Hair follicle dermal papilla cell (primary cell): Measurements from ENCODE around the gene ELK1. TPM values are rescaled to one million over a fixed set of nuclear protein-coding genes. Genes with fewer than 3 reads are reported as not detected.

Experiments
- small RNA-seq: library from RNA; depleted of rRNA; stranded (forward); fragments of <200 nt; gene quantifications from one replicate; pipeline ENCODE3, GENCODE V24; 2012
- total RNA-seq: library from RNA; depleted of rRNA; stranded (reverse); fragments of >200 nt; gene quantifications from 2 replicates; pipeline ENCODE4 v1.2.3, GENCODE V29; 2012

The ELK1 gene
- total RNA-seq, result 33.8 and 35.0 TPM in 2 replicates

DNA sequence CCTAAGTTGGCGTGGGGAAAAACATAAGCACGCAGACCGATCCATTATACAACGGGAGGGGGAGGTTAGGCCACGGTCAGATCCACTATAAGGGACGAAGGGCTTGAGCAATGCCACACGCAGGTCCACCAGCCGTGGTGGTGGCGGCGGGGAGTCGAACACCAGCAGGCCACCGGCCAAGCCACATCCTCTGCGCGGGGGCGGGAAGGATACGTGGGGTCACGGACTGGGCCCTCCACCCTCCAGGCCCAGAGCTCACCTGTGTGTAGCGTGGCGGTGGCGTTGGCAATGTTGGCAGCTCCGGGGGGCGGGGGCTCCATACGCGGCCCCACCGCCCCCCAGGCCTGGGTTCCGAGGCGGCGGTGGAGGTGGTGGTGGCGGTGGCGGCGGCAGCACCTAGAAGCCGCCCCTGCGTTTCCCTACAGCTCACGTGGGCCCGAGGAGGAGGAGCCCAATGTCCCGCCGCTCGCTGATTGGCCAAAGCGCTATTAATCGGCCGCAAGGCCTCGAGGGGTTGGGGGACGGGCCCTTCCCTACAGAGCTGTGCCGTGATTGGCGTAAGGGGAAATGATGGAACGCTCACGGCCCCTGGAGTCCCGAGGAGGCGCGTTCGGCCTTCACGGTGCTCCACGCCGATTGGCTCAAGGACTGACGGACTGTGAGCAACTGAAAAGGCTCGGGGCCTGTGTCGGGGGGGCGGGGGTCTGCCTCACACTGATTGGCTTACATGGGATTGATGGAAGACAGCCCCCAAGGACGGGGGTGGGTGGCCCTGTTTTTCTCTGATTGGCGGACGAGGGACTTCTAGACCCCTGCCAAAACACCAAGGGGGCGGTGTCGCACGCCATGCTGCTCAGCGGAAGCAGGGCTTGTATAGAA is at the start of gene ELK1:
ELK1 (minus strand) TSS at position 400 of the 879 bp plus-strand sequence. CDS start 9,122 bp downstream, outside the sequence.

DNA sequence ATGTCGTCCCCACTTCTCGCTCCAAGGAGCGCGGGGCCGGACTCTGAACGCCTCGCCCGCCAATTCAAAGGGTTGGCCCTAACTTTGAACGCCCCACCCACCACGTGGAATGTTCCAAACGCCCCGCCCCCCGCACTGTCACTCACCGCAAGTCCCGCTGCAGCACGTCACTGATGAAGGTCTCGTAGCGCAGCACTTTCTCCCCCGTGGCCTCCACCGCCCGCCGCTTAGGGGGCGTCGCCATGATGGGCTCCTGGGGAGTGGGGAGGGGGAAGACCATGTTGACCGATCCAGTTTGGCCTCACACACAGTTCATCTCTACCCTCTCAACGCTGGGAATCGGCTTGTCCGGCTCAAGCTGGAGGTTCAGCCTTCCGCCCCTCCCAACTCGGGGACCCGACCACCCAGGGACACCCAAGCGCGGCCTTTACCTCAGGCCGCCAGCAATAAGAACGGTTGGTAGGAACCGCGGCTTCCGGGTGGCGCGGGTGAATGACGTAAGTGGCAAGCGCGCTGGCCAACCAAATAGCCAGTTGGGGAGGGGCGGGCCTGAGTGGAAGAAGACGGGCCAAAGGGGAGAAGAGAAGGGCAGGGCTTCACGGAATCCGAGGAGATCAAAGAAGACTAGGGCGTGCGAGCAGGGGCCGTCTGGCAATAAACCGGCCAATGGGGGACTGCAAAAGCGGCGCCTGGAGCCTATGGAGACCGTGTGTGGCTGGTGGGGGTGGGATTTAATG is 8.5 kb upstream of the ELK1 start, which contains the start of gene UXT:
UXT (minus strand) TSS at position 497 of the 737 bp plus-strand sequence; CDS start at position 244, 253 bp downstream.

DNA sequence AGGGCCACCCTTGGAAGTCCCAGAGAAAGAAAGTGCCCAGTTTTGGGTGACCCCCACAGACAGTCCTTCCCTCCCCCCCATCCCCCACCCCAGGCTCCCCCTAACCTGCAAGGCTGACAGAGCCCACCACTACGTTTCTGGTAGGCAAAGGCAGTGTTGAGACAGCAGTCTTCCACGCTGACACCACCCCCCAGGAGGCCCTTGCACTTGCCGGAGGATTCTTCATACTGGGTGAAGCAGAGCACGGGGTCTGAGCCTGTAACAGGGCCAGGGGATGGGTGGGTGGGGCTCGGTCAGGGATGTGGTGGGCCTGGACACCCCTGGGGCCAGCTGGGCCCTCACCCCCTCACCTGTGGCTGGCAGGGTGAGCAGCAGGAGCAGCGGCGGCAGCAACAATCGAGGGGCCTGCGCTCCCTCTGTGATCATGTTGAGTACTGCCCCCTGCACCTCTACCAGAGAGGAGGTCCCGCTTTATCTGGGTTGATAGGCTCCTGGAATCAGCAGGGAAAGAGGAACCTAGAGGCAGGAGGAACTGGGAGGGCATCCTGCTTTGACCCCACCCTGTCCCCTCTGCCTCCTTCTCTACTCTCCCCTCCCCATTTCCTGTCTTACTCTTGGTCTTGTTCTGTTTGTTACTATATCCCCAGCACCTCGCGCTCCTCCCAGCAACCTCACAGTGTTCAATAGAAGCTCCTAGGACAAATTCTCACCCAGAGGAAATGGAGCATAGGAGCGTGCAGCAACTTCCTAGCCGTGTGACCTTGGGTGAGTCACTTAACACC is 20.8 kb downstream of the ELK1 start, which contains the start of gene CFP:
CFP (minus strand) TSS at position 512 of the 782 bp plus-strand sequence; CDS start at position 426, 86 bp downstream.

GRCh38 chrX:47619486-47620302 is 30.7 kb downstream of the ELK1 start, which contains the start of gene SYN1:
TSS of gene SYN1 (minus strand) at chrX:47619857. CDS start at chrX:47619728, 129 bp downstream.

Small RNA genes lying within 50 kb of the gene (small RNA-seq; reads per million reads assigned to genes)
- not detected for gene MIR4769

Other genes with a start within 250 kb of the ELK1 start
- gene ZNF41, start 167.3 kb downstream of the ELK1 start, total RNA-seq, result 9.4 and 10.1 TPM in 2 replicates
- gene ARAF, start 89.4 kb downstream of the ELK1 start, total RNA-seq, result 23.8 and 28.6 TPM in 2 replicates
- 300 and 419 TPM in 2 replicates for gene TIMP1, start 68.1 kb downstream of the ELK1 start, total RNA-seq
- gene SYN1, start 30.7 kb downstream of the ELK1 start, total RNA-seq, result 0.12 TPM in 1 of 2 replicates, not detected in the other
- gene CFP, start 20.6 kb downstream of the ELK1 start, total RNA-seq, result 0.32 and 0.36 TPM in 2 replicates
- gene UXT, start 8.6 kb upstream of the ELK1 start, total RNA-seq, result 55.8 and 74.7 TPM in 2 replicates
- gene ZNF81, start 186.3 kb upstream of the ELK1 start, total RNA-seq, result 6.3 and 9.2 TPM in 2 replicates